KG1 (cell line): Measurements from ENCODE around the gene TAOK3.
"Not testable (repeated sequence)": the region's sequence is repeated elsewhere in the genome, so short reads cannot be mapped to it uniquely, and the experiment has no call there.

Source experiments
- DNase-seq: peaks from one replicate; lab custom pipeline; 2025; lab: John Stamatoyannopoulos, UW

TAOK3 gene

DNA sequence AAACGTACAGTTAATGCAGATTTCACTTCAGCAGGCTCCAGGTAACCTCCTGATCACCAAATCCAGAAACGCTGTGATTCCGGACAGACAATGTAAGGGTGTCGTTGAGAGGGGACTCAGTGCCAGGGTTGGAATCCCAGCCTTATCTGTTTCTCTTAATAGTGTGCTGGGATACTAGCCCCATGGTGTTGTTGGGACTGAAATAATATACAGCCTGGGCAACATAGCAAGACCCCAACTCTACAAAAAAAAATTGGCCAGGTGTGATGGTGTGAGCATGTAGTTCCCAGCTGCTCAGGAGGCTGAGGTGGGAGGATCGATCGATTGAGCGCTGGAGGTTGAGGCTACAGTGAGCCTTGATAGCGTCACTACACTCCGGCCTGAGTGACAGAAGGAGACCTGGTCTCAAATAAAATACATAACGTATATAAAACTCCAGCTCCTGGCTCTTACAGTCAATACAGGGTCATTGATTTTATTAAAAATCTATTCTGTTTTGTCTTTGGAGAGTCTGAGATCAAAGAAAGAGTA, 235.5 kb downstream of the TAOK3 start:
- DNase-seq = no peak

DNA sequence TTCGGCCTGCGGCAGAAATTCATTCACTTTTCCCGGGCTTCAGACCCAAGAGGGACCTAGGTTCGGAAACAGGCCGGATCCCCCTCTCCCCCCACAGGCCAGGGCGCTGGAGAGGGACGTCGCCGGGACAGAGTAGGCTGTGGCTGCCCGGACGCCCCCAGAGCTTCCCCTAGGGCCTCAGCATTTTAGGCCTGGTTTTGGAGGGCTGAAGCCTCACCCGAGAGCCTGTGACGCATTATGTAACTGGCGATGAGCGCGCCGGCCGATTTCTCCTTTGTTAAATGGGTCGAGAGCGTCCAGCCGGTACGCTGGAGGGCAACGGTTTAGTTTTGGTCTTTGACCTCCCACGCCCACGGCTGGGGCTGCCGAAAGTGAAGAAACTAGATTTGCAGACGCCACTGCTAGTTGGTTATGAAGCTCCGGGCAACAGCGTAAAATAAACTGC, 236.1 kb downstream of the TAOK3 start:
- DNase-seq = no peak

DNA sequence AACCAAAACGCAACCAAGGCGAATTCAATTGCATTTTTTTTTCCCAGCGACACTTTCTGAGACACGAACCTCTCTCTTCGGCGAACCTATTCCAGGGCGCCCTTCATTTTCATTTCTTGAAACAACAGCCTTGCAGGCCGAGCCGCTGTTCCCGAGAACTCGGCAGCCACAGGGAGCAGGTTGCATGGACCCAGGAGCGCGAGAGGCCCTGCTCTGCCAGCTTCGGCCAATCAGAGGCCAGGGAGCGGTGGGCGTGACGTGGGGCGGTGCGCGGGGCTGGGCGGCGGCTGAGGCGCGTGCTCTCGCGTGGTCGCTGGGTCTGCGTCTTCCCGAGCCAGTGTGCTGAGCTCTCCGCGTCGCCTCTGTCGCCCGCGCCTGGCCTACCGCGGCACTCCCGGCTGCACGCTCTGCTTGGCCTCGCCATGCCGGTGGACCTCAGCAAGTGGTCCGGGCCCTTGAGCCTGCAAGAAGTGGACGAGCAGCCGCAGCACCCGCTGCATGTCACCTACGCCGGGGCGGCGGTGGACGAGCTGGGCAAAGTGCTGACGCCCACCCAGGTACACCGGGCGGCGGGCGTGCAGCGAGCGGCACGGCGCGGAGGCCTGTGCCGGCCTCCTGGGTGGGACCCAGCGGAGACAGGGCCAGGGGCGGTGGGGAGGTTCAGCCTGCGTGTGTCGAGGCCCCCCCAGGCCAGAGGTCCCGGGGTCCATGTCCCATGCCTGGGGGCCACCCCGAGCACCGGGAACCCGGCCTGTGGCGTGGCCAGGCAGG, 236.7 kb downstream of the TAOK3 start, which contains the start of gene PEBP1:
Gene PEBP1, plus strand, starts transcription at position 337 of the 771 bp plus-strand sequence. Its CDS starts 86 bp downstream, at position 423.
- peak; percentile 64 for DNase-seq

DNA sequence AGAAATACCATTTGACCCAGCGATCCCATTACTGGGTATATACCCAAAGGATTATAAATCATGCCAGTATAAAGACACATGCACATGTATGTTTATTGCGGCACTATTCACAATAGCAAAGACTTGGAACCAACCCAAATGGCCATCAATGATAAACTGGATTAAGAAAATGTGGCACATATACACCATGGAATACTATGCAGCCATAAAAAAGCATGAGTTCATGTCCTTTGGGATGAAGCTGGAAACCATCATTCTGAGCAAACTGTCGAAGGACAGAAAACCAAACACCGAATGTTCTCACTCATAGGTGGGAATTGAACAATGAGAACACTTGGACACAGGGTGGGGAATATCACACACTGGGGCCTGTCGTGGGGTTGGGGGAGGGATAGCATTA, 243.3 kb downstream of the TAOK3 start:
- DNase-seq = not testable (repeated sequence)

DNA sequence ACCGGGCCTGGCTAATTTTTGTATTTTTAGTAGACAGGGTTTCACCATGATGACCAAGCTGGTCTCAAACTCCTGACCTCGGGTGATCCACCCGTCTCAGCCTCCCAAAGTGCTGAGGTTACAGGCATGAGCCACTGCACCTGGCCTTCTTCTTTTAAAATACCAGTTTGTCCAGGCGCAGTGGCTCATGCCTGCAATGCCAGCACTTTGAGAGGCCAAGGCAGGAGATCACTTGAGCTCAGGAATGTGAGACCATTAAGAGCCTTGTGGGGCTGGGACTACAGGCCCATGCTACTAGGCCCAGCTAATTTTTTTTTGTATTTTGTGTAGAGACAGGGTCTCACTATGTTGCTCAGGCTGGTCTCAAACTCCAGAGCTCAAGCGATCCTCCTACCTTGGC, 244.8 kb downstream of the TAOK3 start:
- DNase-seq = no peak

DNA sequence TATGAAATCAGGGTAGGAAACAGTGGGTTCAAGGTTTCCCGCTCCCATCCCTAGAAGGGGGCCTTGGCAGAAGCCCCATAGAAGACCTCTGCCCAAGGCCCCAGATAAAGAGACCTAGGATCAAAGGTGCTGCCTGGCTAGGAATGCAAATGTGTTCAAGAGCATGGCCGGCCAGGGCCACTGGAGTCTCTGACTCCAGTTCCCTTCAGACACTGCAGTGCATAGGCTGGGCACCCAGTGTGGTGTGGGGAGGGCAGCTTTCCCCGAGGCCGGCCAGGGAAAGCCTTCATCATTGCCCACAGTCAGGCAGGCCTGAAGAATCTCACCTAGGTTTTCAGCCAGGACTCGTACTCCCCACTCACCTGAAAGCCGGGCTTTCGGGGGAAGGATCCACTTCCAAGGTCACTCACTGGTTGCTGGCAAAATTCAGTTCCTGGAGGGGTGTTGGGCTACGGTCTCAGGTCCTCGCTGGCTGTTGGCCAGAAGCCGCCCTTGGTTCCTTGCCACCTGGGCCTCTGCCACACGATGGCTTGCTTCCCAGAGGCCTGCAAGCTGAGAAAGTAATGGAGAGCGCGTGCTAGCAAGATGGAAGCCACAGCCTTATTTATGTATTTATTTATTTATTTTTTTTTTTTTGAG, 246.5 kb downstream of the TAOK3 start:
- DNase-seq = no peak

DNA sequence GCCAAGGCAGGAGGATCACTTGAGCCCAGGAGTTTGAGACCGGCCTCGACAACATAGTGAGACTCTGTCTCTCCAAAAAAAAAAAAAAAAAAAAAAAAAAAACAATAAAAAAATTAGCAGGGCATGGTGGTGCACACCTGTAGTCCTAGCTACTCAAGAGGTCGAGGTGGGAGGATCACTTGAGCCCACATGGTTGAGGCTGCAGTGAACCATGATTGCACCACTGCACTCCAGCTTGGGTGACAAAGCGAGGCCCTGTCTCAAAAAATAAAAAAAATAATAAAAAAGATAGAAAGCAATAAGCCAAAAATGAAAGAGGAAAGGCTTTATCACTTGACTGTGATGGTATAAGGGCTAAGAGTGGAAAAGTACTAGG, 247.0 kb downstream of the TAOK3 start:
- no peak for DNase-seq

DNA sequence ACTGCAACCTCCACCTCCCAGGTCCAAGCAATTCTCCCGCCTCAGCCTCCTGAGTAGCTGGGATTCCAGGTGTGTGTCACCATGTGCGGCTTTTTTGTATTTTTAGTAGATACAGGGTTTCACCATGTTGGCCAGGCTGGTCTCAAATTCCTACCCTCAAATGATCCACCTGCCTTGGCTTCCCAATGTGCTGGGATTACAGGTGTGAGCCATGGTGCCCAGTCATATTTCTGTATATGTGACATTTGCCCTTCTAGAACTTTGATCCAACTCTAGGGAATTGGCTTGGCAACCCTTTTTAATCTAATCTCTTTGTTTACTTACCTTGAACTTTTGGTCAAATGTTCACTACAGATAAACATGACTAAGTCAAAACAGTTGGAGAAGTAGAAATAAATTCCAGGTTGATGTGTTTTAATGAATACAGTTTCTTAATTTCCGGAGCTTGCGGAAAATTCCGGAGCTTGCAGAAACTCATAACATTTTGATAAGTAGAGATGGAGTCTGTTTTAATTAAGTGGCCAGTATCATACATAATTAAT, 248.3 kb downstream of the TAOK3 start:
- no peak for DNase-seq

DNA sequence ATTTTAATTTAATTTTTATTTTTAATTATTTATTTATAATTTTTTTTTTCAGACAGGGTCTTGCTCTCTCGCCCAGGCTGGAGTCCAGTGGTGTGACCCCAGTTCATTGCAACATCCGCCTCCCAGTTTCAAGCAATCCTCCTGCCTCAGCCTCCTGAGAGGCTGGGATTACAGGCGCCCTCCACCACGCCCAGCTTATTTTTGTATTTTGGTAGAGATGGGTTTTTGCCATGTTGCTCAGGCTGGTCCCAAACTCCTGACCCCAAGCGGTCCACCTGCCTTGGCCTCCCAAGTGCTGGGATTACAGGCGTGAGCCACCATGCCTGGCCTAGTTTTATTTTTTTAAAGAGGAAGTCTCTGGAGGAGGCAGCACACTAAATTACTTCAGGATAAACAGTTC, 250.4 kb downstream of the TAOK3 start:
- no peak for DNase-seq

DNA sequence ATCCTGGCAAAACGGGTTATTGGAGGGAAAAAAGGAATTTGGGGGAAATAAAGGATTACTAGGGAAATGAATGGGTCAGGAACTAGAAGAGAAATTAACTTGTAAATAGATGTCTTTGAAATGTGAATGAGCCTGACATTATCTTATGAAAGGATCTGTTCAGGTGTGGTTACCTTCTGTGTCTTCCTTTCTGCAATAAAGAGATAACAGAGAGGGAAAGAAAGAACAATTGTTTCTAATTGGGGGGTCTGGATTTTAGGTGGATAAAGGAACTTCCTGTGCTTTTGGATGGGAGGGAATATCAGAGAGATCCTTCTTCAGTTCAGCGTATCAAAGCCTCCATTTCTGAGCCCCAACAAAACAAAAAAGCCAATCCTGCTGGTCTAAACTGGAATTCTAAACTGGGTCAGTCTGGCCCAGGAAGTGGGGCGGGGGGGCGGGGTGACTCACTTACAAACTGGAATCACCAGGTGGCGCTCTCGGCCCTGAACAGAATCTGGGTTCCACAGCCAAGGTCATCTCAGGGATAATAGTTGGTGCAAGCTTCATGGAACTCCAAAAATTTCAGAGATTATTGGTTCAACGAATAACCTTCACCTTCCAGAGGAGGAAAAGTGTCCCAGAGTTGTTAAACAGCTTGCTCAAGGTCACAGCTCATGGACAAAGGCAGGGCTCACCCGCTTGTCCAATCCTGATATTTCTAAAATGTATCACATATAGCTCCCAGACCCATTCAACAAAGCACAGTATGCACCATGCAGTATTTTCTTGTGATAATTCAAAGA, 251.9 kb downstream of the TAOK3 start:
- peak; percentile 3 for DNase-seq

DNA sequence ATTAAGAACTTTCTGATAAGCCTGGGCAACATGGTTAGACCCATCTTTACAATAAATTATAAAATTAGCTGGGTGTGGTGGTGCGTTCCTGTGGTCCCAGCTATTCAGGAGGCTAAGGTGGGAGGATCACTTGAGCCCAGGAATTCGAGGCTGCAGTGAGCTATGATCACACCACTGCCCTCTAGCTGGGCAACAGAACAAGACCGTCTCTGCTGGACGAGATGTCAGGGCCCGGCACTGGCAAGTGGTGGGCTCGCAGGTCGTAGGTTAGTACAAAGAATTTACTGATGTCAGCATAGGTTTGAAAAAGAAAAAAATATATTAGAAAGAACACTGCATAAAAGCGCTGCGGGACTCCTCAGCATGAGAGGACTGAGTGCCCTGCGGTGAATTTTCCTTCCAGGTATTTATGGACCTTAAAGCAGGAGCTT, 253.2 kb downstream of the TAOK3 start:
- DNase-seq = no peak

DNA sequence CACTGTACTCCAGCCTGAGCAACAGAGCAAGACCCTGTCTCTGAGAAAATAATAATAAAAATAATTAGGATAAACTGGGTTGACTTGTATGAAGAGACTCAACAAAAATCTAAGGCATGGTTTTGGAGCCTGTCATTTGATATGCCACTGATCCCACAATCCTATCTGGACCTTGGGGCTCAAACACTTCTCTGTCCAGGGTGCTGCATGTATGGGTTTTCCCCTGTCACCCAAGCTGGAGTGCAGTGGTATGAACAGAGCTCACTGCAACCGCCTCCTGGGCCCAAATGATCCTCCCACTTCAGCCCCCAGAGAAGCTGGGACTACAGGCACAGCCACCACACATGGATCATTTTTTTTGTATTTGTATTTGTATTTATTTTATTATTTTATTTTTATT, 263.6 kb downstream of the TAOK3 start:
- no peak for DNase-seq

DNA sequence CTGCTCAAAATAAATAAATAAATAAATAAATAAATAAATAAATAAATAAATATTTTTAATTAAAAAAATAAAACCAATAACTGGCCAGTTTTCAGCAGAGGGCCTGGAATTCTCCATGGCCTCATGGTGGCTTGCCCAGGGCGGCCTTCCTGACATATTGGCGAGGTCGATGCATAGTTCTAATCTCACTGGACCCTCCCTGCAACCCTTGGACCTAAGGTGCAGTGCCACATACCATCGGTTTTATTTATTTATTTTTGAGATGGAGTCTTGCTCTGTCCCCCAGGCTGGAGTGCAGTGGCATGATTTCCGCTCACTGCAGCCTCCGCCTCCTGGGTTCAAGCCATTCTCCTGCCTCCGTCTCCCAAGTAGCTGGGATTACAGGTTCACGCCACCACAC, 265.0 kb downstream of the TAOK3 start:
- DNase-seq = no peak

DNA sequence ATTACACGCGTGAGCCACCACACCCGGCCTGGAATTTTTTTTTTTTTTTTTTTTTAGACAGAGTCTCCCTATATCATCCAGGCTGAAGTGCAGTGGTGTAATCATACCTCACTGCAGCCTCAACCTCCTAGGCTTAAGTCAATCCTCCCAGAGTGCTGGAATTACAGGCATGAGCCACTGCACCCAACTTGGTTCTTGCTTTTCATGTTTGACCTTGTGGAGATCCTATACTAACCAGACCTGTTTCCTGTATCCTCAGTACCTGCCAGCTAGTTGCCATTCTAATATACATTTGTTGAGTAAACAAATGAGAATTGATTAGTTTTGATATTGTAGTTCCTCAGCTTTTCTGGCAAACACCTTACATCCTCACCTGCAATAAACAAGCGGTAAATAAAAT, 265.7 kb downstream of the TAOK3 start:
- no peak for DNase-seq

DNA sequence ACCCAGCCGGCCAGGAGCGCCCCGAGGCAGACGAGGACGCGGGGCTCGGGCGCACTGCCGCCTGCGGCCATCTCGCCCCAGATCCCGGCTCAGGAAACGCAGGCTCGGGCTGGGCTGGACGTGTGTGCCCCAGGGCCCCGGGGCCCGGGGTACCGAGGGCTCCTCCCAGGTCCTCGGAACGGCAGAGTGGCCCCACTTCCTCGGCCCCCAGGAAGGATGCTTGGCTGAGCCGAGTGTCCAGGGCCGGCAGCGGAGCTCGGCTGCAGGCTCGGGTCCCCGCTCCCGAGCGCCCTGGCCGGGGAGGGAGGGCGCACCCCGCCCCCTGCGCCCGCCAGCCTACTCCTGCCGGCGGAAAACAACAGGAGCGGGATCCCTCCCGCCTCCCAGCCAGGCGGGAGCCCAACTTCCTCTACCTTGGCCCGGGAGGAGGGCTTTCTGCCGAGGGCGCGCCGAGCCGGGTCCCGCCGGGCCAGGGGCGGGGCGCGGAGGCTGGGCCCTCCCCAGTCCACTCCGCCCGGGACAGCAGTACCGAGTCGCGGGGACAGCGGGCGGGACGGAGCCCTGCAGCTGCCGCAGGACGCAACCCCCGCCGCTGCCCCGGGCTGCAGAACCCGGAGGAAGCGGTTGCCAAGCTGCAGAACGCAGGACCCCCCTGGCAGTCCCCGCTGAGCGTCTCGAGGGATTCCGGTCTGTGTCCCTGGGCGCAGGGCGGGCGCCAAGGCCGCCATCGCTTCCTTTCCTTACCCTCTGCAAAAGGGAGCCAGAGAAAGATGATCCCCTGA, 268.9 kb downstream of the TAOK3 start, which contains the start of gene VSIG10:
Gene VSIG10, minus strand, starts transcription at position 411 of the 782 bp plus-strand sequence. Its CDS starts 340 bp downstream, at position 71.
- peak; percentile 32 for DNase-seq

DNA sequence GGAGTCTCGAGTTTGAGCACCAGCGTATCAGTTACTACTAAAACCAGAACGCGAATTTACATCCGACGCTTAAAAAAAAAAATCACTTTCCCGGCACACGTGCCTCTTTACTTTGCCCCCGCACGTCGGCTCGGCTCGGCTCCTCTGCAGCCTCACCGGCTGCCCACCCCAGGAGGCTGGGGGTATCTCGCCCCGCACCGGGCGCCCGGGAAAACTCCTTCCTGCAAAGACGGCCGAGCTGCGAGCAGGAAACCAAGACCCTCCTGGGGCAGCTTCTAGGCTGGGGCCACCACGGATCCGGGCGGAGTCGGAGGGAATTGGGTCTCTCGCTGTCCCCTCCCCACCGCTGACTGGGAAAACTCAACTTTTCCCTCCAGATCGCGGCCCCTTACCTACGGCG, 269.5 kb downstream of the TAOK3 start:
- no peak for DNase-seq

DNA sequence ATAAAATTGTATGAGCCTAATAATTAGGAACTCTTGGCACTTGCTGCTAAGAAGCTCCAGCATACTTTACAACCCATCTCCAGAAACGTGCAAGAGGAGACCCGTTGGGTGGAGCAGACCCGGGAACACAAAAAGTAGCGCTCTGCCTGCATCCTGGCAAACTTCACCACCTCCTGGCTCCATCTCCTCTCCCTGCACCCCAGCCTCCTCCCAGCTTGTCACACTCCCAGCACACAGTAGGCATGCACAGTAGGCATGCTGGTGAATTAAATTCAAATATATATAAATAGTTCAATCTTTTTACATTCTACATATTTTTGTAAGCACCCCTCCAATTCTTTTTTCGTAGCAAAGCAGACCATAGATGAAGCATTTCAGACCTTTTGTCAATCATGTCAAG, 270.1 kb downstream of the TAOK3 start:
- DNase-seq = no peak

DNA sequence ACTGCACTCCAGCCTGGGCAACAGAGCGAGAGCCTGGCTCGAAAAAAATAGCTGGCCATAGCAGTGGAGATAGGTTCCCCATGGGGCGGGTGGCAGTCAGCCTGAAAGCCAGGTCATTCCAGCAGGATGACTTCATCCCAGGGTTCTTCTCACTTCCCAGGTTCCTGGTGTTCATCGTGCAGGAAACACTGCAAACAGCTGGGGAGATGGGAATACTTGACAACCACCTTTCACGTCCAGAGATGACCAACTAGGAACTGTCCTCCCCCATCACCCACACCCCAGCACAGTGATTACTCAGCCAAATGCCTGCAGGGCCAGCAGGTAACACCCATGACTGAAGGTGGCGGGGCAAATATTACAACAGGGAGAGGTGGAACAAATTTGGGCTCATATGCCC, 270.6 kb downstream of the TAOK3 start:
- DNase-seq = no peak

DNA sequence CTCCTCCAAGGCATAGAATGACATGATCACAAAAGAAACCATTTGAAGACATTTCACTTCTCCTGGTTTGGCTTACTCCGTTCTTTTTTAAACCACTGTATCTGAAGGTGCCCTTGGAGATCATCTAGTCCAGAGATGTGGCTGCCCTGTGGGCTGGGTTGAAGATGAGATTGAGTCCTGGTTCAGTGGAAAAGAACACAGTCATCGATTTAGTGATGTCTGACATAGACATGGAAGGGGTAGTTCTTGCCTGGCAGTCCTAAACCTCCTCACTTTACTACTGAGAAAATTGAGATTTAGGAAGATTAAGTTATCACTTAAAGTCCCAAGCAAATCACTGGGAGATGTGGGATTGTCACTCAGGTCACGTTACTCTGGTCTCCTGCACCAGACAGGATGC, 271.7 kb downstream of the TAOK3 start:
- no peak for DNase-seq
